Right lobe of liver (tissue), 4 donors: ENCODE measurements around the gene RALGPS1.

Experiments used
- CTCF ChIP-seq, 4 donors: fragments of 200-600 bp in 3 of 4; fragments of 450-650 bp in 1 of 4; IDR thresholded peaks; one replicate each; pipeline versions ENCODE4 v1.5.1 to v1.8.0; 2016 to 2022; ENCODE audit warnings: antibody characterized with exemption in 4 of 4, mild to moderate bottlenecking in 2 of 4
- POLR2A ChIP-seq: fragments of 450-650 bp; IDR thresholded peaks from one replicate; pipeline ENCODE4 v1.6.1; 2017; ENCODE audit warnings: antibody characterized with exemption, mild to moderate bottlenecking
- donor health status: DM: no; HTN: no; CAD: no.
- donor health status: DM: no; HTN: no; CAD: no.
- donor health status: DM: no; HTN: yes; CAD: no.

GRCh38 chr9:127195976-127196825 lies 281.6 kb downstream of the RALGPS1 start:
- TF ChIP-seq CTCF (IDR thresholded peaks at IDR 0.05) (no peak), POLR2A (no peak)
